ENCODE results near the gene XPR1. TPM values are rescaled to one million over a fixed set of nuclear protein-coding genes. Genes with fewer than 3 reads are reported as not detected.

The XPR1 gene
- total and polyA plus RNA-seq, 10 of the 15 experiments (the other 5 are each of a cell fraction or from before 2014, with no cell fraction given): 1.1 to 33.9 (median 11.3) TPM

DNA sequence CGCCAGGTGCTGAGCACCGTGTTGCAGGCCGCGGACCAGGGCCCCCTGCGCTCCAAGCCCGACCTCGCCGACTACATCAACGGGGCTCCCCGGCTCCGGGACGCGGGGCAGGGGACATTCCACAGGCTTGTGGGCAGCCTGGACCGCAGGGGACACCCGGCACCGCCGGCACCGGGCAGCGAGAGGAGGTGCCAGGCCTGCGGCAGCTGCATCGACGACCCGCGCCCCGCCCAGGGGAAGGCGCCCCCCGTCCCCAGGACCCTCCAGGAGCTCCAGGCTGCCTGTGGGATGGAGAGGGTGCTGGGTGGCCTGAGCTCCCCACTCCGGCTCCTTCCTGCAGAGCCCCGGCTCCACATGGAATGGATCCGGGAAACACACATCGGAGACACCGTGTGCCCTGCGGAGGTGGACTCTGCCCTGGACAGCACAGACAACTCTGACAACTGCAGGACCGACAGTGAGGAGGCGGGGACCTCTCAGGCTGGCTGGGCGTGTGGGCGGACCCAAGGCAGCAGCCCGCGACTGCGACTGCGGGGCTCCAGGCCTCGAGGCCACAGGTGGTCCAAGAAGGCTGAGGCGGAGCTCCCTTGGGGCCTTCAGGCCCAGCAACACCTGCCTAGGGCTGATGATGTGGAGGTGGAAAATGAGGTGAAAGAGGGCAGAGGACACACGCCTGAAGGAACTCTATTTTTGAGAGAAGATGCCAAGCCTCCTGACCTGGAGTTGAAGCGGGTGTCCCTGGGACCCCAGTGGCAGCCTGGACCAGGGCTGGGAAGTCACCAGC, 303.7 kb downstream of the XPR1 start:
- no peak for TF ChIP-seq POLR2A (IDR thresholded peaks at IDR 0.05; ENCODE audit: low read depth, low read length)
- TF ChIP-seq SPI1 (IDR thresholded peaks at IDR 0.05; ENCODE audit: borderline replicate concordance, insufficient read depth, low read depth, low read length): no peak
- TF ChIP-seq MEF2B (IDR thresholded peaks at IDR 0.05; ENCODE audit: partially characterized antibody, poor library complexity, severe bottlenecking): peak; percentile 50
- TF ChIP-seq, protein P1, sequence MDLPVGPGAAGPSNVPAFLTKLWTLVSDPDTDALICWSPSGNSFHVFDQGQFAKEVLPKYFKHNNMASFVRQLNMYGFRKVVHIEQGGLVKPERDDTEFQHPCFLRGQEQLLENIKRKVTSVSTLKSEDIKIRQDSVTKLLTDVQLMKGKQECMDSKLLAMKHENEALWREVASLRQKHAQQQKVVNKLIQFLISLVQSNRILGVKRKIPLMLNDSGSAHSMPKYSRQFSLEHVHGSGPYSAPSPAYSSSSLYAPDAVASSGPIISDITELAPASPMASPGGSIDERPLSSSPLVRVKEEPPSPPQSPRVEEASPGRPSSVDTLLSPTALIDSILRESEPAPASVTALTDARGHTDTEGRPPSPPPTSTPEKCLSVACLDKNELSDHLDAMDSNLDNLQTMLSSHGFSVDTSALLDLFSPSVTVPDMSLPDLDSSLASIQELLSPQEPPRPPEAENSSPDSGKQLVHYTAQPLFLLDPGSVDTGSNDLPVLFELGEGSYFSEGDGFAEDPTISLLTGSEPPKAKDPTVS (IDR thresholded peaks at IDR 0.05; ENCODE audit: low read depth, low read length): no peak
- TF ChIP-seq, protein P2, sequence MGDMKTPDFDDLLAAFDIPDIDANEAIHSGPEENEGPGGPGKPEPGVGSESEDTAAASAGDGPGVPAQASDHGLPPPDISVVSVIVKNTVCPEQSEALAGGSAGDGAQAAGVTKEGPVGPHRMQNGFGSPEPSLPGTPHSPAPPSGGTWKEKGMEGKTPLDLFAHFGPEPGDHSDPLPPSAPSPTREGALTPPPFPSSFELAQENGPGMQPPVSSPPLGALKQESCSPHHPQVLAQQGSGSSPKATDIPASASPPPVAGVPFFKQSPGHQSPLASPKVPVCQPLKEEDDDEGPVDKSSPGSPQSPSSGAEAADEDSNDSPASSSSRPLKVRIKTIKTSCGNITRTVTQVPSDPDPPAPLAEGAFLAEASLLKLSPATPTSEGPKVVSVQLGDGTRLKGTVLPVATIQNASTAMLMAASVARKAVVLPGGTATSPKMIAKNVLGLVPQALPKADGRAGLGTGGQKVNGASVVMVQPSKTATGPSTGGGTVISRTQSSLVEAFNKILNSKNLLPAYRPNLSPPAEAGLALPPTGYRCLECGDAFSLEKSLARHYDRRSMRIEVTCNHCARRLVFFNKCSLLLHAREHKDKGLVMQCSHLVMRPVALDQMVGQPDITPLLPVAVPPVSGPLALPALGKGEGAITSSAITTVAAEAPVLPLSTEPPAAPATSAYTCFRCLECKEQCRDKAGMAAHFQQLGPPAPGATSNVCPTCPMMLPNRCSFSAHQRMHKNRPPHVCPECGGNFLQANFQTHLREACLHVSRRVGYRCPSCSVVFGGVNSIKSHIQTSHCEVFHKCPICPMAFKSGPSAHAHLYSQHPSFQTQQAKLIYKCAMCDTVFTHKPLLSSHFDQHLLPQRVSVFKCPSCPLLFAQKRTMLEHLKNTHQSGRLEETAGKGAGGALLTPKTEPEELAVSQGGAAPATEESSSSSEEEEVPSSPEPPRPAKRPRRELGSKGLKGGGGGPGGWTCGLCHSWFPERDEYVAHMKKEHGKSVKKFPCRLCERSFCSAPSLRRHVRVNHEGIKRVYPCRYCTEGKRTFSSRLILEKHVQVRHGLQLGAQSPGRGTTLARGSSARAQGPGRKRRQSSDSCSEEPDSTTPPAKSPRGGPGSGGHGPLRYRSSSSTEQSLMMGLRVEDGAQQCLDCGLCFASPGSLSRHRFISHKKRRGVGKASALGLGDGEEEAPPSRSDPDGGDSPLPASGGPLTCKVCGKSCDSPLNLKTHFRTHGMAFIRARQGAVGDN (IDR thresholded peaks at IDR 0.05): 0 out of 2 replicates have a peak, but pooled peaks have one; percentile 16
- peak in 1 of 2 experiments; percentile 64; a peak in 1 of 3 replicates for TF ChIP-seq EGR1 (IDR thresholded peaks at IDR 0.05; ENCODE audit: borderline replicate concordance in 1 of 2, low read depth in 2 of 2, low read length in 2 of 2)
- peak; percentile 54 for TF ChIP-seq IKZF1 (conservative IDR thresholded peaks at IDR 0.05)
- peak; percentile 25; the same call in 1 of the 2 replicates for TF ChIP-seq NR2F1 (conservative IDR thresholded peaks at IDR 0.05)
- 0 out of 4 replicates have a peak, but pooled peaks of 1 of the 2 experiments have one; percentile 8 for TF ChIP-seq EP300 (IDR thresholded peaks at IDR 0.05; ENCODE audit: borderline replicate concordance in 1 of 2, control insufficient read depth in 1 of 2, low read depth in 2 of 2, low read length in 2 of 2)
- 0 out of 2 replicates have a peak, but pooled peaks have one; percentile 27 for TF ChIP-seq TCF12 (IDR thresholded peaks at IDR 0.05; ENCODE audit: low read depth, low read length)
- ChIA-PET POLR2A (no interaction called here), CTCF (interaction anchor here (0.6 to 1.3 kb wide), 6 partner anchors 15 to 420 kb away, joined by 3 to 4 read pairs (median 3); partner anchors contain the start of gene KIAA1614), SMC1A (ENCODE audit: uncharacterized antibody, unreplicated experiment) (no interaction called here), RAD21 (ENCODE audit: unreplicated experiment) (no interaction called here)
- intact Hi-C loops (cut with micrococcal nuclease; ENCODE audit: unreplicated experiment): no loop called here
- DNase-seq (ENCODE audit: low read depth, low spot score) (no peak), ATAC-seq (peak; percentile 69), FAIRE-seq (no peak)
- no peak overlapping the region for H2AFZ ChIP-seq (ENCODE audit: control insufficient read depth, low read depth, low read length)
- WGBS (ENCODE audit: insufficient coverage, insufficient replicate concordance, low lambda C conversion rate, missing lambda C conversion rate): 63% methylated on average over 40 of the region's 45 CpGs
- H3K36me3 ChIP-seq (ENCODE audit: control insufficient read depth in 2 of 2, insufficient read depth in 2 of 2, low read length in 1 of 2): no peaks in the 10 kb centered on the region
- peaks cover 14% of the 10 kb centered on the region for H3K4me1 ChIP-seq (ENCODE audit: control insufficient read depth, insufficient read depth, low read length)
- no peak overlapping the region for H3K9ac ChIP-seq (ENCODE audit: control insufficient read depth, insufficient read depth, low read length)
- in situ Hi-C loops (cut with MboI): no loop called here
- peak overlapping the region; percentile 56; the same call in 1 of the 2 replicates for H3K4me2 ChIP-seq (ENCODE audit: control insufficient read depth, insufficient read depth)
- no TSS peak for BruUV-seq (replicated peaks)
- no peaks in the 10 kb centered on the region for H3K79me2 ChIP-seq (ENCODE audit: control insufficient read depth, insufficient read depth, low read length)
- no peak overlapping the region for H3K27ac ChIP-seq (ENCODE audit: control insufficient read depth, insufficient read depth)
- no peaks in the 10 kb centered on the region for H3K9me3 ChIP-seq (replicated peaks; ENCODE audit: control insufficient read depth, insufficient read depth, low read length)
- H4K20me1 ChIP-seq (ENCODE audit: control insufficient read depth, insufficient read depth): no peaks in the 10 kb centered on the region
- no peak overlapping the region for H3K4me3 ChIP-seq
- no peaks in the 10 kb centered on the region; a peak in 1 of 4 replicates for H3K27me3 ChIP-seq (replicated peaks in 1 of 2; ENCODE audit: control insufficient read depth in 2 of 2, insufficient read depth in 2 of 2, low read length in 1 of 2)
